Urothelium cell line (cell line): ENCODE data around the gene NPLOC4.
"Not testable (repeated sequence)": the region's sequence is repeated elsewhere in the genome, so short reads cannot be mapped to it uniquely, and the experiment has no call there.

Source experiments
- DNase-seq: peaks from one replicate; pipeline ENCODE4 v3.0.0; 2011; ENCODE audit warnings: low spot score, mixed read lengths
- FAIRE-seq: peaks from 2 replicates; lab custom pipeline; 2011; peaks lifted over from hg19 to GRCh38; lab: Jason Lieb, UNC

NPLOC4 gene

DNA sequence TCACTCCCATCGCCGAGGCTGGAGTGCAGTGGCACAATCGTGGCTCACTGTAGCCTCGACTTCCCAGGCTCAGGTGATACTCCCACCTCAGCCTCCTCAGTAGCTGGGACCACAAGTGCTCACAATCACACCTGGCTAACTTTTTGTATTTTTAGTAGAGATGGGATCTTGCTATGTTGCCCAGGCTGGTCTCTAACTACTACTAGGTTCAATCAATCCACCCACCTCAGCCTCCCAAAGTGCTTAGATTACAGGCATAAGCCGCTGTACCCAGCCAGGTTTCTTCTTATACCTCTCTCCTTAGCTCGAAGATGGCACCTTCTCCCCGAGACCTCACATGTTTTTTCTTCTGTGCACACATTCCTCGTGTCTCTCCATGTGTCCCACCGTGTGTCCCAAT is 3.1 kb upstream of the NPLOC4 start:
- DNase-seq (no peak), FAIRE-seq (no peak)

DNA sequence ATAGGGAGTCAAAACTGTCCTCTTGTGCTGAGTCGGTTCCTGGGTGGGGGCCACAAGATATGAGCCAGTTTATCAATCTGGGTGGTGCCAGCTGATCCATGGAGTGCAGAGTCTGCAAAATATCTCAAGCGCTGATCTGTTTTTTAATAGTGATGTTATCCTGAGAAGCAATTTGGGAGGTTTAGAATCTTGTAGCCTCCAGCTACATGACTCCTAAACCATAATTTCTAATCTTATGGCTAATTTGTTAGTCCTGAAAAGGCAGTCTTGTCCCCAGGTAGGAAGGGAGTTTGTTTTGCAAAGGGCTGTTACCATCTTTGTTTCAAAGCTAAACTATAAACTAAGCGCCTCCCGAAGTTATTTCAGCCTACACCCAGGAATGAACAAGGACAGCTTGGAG is 1.8 kb upstream of the NPLOC4 start:
- FAIRE-seq = no peak
- no peak for DNase-seq

DNA sequence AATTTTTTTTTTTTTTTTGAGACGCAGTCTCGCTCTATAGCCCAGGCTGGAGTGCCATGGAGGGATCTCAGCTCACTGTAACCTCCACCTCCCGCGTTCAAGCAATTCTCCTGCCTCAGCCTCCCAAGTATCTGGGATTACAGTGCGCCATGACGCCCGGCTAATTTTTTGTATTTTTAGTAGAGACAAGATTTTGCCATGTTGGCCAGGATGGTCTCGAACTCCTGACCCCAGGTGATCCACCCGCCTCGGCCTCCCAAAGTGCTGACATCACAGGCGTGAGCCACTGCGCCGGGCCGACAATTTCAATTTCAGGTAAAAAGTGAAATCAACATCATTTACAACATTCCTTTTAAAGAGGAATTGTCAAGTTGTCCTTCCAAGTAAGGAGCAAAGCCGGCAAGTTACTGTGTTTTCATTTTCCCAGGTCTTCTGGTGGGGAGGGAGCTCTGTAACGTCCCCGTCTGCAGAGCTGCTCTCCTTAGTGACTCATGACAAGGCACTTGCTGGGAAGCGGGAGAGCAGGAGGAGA is 873 bp downstream of the NPLOC4 start:
- peak; percentile 55 for DNase-seq
- FAIRE-seq = no peak

DNA sequence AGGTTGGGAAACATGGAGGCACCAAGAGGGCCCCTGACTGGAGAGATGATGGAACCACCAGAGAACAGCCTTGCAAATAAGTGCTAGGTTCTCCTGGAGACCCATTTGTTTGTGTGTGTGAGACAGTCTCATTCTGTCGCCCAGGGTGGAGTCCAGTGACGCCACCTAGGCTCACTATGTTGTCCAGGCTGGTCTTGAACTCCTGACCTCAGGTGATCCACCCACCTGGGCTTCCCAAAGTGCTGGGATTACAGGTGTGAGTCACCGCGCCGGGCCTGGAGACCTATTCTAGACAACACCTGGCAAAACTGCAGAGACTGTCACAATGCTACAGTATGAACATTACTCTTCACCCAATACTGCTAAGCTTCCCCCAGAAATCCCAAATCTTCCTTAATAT is 1.5 kb downstream of the NPLOC4 start:
- DNase-seq (no peak), FAIRE-seq (no peak)

DNA sequence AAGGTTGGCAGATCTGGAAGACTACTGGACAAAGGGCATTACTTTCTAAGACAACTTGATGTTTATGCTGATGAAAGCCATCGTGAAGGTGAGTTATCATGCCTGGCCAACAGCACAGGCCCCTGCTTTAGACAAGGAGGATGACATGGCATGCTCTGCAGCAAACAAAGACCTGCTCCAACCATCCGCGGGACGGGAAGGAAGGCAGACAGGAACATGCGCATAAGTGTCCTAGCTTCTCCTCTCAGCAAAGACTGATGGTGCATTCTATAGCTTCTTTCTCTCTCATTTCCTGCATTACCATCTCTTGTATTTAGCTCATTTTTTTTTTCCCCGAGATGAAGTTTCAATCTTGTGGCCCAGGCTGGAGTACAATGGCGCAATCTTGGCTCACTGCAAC is 5.4 kb downstream of the NPLOC4 start:
- FAIRE-seq (no peak), DNase-seq (no peak)

DNA sequence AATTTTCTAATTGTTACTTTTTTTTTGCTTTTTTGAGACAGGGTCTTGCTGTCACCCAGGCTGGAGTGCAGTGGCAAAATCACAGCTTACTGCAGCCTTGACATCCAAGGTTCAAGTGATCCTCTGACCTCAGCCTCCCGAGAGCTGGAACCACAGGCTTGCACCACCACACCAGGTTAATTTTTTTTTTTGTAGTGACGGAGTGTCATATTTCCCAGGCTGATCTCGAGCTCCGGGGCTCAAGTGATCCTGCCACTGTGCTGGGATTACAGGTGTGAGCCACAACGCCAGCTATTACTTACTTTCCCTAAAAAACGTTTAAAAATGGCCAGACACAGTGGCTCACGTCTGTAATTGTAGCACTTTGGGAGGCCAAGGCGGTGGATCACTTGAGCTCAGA is 6.6 kb downstream of the NPLOC4 start:
- DNase-seq (no peak), FAIRE-seq (no peak)

DNA sequence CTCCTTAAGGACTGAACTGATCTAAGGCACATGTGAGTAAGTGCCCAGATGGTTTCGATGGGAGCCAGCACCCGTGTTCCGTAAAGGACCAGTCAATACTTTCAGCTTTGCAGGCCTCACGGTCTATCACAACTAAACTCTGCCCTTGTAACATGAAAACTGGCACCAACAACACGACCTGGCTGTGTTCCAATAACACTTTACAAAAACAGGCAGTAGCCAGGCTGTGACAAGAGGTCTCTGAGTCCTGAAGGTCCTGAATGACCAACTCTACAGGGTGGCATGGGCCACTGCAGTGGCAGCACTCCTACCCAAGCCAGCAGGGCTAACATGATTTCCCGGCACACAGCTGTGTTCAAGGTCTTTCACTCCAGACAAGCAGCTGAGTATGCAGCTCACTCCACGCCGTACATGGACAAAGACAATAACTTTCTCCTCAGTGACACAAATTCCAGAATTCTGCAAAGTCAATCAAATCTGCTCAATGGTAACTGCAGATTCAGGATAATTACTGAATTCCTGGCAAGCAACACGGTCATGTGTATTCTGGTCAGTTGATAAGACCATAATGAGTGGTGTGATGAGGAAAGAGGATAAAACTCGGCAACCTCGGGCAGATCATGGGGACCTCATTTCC is 15.3 kb downstream of the NPLOC4 start:
- no peak for DNase-seq
- peak; percentile 77 for FAIRE-seq

DNA sequence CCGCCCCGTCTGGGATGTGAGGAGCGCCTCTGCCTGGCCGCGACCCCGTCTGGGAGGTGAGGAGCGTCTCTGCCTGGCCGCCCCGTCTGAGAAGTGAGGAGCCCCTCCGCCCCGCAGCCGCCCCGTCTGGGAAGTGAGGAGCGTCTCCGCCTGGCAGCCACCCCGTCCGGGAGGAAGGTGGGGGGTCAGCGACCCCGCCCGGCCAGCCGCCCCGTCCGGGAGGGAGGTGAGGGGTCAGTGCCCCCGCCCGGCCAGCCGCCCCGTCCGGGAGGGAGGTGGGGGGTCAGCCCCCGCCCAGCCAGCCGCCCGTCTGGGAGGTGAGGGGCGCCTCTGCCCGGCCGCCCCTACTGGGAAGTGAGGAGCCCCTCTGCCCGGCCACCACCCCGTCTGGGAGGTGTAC is 18.6 kb downstream of the NPLOC4 start:
- DNase-seq, FAIRE-seq: not testable (repeated sequence)

DNA sequence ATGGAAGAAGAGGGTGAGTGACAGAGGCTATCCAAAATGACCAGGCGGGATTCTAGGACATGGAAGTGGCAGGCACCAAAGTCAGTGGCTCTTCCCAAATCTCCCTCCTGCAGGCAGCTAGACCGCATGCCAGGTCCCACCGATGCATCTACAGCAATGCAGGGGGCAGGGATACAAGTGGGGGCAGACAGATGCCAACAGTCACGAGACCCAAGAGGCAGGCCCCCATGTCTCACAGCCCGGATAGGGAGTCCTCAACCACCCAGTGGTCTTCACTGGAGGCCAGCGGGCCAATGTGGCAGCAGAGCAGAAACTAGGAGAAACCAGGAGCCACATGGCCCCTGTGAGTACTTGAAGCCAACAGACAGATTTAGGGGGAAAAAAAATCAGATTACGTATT is 20.0 kb downstream of the NPLOC4 start:
- no peak for FAIRE-seq
- DNase-seq = no peak

DNA sequence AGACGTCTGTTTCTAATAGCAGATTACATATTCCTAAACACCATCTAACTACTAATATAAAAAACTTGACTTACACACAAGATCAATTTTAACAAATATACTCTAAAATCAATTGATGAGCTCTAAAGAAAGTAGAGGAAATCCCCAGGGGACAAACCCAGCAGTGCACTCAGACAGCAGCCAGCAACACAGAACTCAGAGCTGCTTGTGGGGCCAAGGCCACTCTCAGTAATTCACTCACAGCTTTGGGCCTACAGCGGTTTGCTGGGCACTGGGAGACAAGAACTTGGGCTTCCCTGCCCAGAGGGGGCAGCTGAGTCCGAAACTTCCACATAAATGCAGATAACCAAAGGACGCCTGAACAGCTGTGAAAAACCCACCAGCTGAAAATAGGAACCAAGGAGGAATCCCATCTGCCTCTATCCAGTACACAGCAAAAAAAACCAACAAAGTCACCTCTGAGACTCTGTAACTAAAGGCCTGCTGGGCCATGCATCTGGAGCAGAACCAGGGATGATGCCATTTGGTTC is 21.4 kb downstream of the NPLOC4 start:
- DNase-seq = no peak
- no peak for FAIRE-seq

DNA sequence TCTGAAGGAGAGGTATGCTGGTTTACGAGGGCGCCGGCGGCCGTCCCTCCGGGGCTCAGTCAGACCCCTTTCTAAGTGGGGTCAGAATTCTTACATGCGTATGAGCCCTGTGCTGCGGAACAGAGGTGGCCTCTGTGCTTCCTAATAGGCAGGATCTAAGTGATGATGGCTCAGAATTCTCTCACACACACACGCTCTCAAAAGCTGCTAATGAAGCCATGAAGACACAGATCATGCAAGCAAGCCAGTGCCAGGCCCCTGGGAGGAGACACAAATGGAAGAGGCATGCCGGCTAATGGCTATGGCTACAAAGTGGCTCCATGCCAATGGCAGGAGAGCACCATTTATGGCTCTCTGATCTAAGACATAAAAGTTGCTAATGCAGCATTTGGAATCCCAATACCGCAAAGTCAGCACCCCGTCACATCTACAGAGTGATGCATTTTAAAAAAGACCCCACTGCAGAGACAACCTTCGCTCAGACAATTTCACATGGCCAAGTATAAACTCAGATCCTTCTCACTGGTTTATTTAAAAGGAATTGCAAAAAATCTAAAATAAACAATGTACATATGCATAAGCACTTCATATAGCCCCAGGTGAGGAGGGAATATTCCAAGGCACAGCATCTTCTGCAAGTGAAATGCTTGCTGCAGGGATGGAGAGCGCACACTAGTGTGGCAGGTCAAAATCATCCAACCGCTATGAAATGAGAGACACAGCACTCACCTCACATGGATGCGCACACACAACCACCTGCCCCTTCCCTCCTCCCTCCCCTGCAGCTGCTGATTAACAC is 24.5 kb downstream of the NPLOC4 start:
- DNase-seq (no peak), FAIRE-seq (no peak)

DNA sequence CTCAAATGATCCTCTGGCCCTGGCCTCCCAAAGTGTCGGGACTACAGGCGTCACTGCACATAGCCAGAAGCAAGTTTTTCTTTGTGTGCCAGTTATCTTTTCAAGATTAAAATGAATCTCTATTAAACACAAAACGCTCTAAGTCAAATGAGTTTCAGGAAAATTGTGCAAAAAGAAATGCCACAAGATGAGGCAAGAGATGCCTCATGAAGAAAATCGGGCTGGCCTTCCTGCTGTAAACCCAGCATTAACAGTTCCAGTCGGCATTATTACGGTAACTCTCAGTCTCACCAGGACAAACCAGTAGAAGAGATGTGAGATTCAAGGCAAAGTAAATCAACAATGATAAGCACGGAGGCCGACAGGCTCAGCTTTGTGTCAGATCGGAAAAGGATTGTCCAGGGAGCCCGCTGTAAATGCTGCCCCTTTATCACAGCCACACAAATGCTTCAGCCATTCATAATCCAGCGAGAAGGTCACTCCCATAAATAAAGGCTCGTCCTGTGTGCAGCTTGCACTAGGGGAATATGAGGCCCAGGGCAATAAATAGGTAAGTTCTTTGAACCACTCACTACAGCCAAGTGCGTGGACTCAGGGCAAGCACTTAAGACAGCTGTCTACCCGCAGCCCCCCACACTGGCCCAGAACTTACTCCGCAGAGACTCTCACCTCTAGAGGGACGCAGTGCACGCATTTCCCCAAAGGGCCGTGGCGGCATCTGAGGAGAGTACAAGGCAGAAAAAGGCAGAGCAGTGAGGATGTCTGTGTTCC is 27.2 kb downstream of the NPLOC4 start:
- DNase-seq = no peak
- FAIRE-seq = no peak

DNA sequence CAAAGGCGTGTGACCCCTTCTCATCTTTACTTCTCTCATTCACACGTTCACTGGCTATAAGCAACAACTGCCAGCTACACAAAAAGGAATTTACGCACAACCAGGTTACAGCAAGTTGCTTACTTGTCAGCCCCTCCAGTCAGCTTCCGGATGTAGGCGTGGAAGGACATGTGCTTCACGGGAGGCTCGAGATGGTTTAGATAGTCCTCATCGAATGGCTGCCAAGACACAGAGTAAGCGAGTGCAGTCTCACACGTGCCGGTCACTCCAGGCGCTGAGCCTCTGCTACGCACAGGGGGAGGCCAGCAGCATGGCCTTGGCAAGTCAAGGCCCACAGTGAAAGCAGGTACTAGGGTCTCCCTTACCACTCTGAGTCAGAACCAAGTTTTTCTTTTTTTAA is 28.3 kb downstream of the NPLOC4 start:
- DNase-seq (no peak), FAIRE-seq (no peak)

DNA sequence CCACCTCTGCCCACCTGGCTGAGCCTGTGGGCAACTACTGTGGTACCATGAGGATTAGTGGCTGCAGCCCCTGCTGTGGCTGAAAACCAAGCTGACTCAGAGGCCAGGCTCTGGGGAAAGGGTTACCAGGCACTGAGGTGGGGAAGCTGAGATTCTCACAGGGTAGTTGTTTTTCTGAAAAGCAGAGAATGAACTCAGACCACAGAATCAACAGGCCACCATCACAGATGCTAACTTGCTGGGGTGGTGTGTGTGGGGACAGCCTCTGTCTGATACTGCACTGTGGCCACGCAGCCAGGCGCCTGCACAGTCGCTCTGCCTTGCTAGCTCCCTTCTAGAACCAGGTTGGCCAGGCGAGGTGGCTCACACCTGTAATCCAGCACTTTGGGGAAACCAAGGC is 28.8 kb downstream of the NPLOC4 start:
- FAIRE-seq (no peak), DNase-seq (no peak)

DNA sequence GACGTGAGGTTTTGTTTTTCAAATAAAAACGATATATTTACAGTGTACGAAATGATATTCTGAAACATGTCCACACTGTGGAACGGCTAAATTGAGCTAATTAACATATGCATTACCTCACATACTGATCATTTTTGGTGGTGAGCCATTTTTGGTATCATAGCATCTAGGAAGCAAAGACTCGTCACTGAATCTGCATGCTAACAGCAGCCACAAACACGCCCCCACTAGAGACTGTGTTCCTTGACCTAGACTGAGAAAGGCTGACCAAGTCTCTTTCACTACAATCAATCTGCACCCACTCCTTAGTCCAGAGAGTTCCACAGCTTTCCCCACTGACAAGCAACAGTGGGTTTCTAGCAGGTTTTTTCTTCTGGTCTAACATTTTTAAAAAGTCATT is 29.5 kb downstream of the NPLOC4 start:
- DNase-seq = no peak
- no peak for FAIRE-seq

DNA sequence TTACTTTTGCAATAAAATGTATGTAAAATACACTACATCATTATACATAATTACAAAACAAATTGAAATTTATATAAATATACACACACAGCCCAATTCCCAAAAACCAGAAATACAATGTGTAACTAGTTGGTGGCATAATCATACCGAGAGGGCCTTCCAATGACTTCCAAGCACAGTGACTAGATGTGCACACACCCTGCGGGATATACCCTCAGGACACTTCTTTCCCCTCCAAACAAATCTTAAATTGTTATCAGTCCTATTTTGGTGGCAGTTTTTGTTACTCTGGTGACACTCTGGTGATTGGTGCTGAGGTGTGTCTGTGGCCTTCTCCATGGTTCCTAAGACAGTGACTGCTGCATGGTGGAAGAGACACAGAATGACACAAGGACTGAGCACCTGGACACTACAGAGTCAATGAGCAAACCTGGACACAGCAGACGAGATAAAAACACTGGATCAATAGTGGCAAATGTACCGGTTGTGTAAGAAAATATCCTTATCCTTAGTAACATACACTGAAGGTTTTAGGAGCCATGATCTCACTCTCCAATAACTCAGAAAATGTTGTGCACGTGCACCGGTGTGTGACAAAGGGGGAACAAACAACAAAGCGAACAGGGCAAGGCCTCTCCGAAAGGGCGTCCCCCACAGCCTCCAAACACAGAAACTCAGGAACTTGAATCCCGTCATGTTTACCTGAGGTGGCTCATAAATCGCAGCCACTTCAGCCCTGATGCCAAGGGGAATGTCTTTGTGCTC is 32.9 kb downstream of the NPLOC4 start:
- no peak for DNase-seq
- FAIRE-seq = no peak

DNA sequence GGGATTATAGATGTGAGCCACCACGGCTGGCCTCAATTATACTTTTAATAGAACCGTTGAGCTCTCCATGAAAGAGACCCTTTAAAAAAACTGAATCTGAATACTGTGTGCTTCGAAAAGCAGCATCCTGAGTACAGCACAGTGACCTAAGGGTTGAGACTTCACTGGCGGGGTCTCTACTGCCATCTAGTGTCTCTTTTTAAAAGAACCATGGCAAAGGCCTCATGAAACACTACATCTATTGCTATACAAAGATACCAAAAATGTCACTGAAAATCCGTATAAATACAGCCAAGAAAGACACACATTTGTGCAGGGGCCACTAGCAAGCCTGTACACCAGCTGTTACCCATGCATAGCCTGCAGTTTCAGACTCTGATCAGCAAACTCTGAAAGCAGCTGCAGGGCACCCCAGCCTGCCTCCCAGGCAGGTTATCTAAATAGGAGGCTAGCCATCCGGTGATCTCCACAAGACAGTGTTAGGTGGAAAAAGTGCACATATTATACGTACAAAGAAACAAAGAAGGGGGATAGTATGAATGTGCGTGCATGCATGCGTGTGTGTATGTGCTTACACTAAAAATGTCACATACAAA is 35.3 kb downstream of the NPLOC4 start:
- no peak for FAIRE-seq

DNA sequence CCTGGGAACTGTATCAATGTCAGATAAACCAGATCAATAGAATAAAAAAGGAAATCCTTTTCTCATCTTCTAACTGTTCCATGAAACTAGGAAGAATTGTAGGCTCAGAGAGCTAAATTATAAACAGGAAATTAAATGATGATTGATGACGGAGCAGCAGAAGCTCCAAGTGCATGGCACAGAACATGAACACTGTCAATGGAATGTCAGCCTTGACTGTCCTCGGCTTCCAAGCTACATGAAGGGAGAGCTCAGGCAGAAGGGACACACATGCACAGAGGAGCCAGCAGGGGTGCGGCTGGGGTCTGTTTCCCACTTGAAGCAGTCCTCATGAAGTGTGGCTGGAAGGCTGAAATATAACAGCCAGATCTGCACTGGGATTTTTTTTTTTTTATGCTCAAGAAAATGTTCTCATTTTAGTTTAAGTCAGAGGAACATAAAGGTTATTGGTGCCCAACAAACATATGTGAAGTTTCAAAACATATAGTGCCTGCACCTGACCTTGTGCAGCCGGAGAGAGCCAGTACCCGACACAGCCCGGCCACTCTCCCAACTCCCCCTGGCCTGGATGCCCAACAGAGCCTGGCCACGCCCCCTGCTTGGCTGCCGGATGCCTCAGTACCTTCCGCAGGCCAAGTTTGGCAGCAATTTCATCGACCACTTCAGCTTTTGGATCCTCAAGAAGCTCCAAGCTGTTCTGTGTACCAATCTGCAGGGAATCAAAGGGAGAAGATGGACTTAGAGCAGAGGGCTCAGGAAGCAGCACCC is 37.0 kb downstream of the NPLOC4 start:
- FAIRE-seq = no peak
- DNase-seq = no peak

More for the DNA sequence above, 35.3 kb downstream of the NPLOC4 start:
- peak; percentile 79 for DNase-seq

DNA sequence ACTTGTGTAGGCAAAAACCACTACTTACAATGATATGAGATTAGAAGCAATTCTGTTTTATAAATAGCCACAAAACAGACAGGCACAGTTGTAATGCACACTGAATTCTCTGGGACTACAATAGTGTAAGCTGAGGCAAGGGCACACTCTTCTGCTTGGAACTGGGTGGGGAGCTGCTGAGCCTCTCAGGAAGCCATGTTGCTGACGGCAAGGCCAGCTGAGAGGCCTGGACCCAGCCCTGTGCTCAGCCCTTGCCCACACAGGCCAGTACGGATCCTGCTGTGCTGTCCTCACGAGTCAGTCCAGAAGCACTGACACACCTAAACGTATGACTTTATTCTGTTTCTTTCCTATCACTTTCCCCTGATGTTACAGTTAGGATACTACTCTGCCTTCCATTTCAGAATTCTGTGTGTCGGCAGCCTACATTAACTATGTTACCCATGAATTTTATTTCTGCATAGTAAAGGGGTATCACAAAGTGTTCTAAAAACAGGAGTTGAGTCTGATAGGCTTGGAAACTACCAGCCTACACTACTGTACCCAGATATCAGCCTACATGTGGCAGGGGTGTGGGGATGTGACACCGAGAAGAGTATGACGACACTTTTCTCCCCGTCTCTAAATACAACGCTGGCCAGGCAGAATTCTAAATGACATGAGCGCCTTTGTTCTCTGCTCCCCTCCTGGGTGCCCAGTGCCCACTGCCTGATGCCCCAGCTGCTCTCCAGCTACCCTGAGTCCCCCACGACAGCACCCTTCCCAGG is 43.6 kb downstream of the NPLOC4 start:
- DNase-seq (no peak), FAIRE-seq (no peak)
